Esophagus muscularis mucosa (tissue), 3 donors: ENCODE measurements around the gene TWF2.

Source experiments
- POLR2A ChIP-seq: fragments of 450-650 bp; IDR thresholded peaks from one replicate; pipeline ENCODE4 v1.6.1; 2017; ENCODE audit warnings: antibody characterized with exemption, moderate library complexity, mild to moderate bottlenecking, low read depth
- TF ChIP-seq, protein P1 (sequence below), 3 experiments: fragments of 200-600 bp in 2 of 3; fragments of 450-650 bp in 1 of 3; sonication (generic) in 2 of 3; IDR thresholded peaks; one replicate each; pipeline ENCODE4 v1.5.1; 2017 to 2019; ENCODE audit warnings: antibody characterized with exemption in 3 of 3, mild to moderate bottlenecking in 2 of 3, moderate library complexity in 1 of 3

DNA sequence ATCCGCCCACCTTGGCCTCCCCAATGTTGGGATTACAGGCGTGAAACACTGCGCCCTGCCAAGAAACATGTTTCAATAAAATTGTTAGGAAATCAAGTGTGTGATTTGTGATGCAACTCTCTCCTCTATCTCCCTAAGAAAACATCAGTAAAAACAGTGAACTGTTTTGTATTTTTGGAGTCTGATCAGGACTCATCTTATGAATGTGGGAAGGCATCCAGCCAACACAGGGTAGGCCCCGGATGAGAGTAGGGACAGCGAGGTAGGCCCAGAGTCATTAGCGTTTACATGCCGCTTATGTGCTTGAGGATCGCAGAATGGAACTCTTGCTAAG, 47.8 kb upstream of the TWF2 start:
- TF ChIP-seq, protein P1, sequence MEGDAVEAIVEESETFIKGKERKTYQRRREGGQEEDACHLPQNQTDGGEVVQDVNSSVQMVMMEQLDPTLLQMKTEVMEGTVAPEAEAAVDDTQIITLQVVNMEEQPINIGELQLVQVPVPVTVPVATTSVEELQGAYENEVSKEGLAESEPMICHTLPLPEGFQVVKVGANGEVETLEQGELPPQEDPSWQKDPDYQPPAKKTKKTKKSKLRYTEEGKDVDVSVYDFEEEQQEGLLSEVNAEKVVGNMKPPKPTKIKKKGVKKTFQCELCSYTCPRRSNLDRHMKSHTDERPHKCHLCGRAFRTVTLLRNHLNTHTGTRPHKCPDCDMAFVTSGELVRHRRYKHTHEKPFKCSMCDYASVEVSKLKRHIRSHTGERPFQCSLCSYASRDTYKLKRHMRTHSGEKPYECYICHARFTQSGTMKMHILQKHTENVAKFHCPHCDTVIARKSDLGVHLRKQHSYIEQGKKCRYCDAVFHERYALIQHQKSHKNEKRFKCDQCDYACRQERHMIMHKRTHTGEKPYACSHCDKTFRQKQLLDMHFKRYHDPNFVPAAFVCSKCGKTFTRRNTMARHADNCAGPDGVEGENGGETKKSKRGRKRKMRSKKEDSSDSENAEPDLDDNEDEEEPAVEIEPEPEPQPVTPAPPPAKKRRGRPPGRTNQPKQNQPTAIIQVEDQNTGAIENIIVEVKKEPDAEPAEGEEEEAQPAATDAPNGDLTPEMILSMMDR (IDR thresholded peaks at IDR 0.05), result no peak
- no peak for TF ChIP-seq POLR2A
